H1 (cell line): ENCODE results near the gene ZFYVE1. TPM values are rescaled to one million over a fixed set of nuclear protein-coding genes. Genes with fewer than 3 reads are reported as not detected.

ENCODE experiments used
- CTCF ChIA-PET: fragments of 300-600 bp; sonication (Branson Sonifier 250); formaldehyde crosslinking; loops from one replicate; lab custom pipeline; 2021; ENCODE audit not compliant: partially characterized antibody; lab: Charles Lee
- POLR2A ChIA-PET: fragments of 300-600 bp; sonication (Branson Sonifier 250); formaldehyde crosslinking; loops from one replicate; lab custom pipeline; 2021; ENCODE audit warnings: inconsistent platforms; ENCODE audit not compliant: partially characterized antibody; lab: Charles Lee
- DNase-seq, 2 experiments: peaks; one replicate each; pipeline versions ENCODE4 v3.0.0 to v3.0.0-alpha.2; 2010 to 2022; ENCODE audit warnings: low spot score in 2 of 2, low read depth in 1 of 2, mixed read lengths in 1 of 2
- FAIRE-seq: peaks from 2 replicates; lab custom pipeline; 2011; peaks lifted over from hg19 to GRCh38; lab: Jason Lieb, UNC
- H2AFZ ChIP-seq: 2 replicates; pipeline ENCODE4 v1.8.1; 2012; ENCODE audit warnings: low read length, inconsistent platforms
- H2AK5ac ChIP-seq: 2 replicates; pipeline ENCODE4 v1.6.1; 2013; ENCODE audit warnings: low read depth, low read length
- H2BK120ac ChIP-seq: replicated peaks from 2 replicates; pipeline ENCODE3; 2013; ENCODE audit warnings: low read depth, low read length, inconsistent platforms
- H2BK12ac ChIP-seq: 2 replicates; pipeline ENCODE4 v1.6.1; 2013; ENCODE audit warnings: low read depth, low read length
- H2BK15ac ChIP-seq: 2 replicates; pipeline ENCODE4 v1.6.1; 2013; ENCODE audit warnings: low read length
- H2BK20ac ChIP-seq: 2 replicates; pipeline ENCODE4 v1.6.1; 2013; ENCODE audit warnings: low read length
- H2BK5ac ChIP-seq: 2 replicates; pipeline ENCODE4 v1.6.1; 2013; ENCODE audit warnings: low read depth, low read length
- H3K14ac ChIP-seq: 2 replicates; pipeline ENCODE4 v1.6.1; 2013; ENCODE audit warnings: inconsistent platforms; ENCODE audit not compliant: insufficient read length
- H3K18ac ChIP-seq: 2 replicates; pipeline ENCODE4 v1.6.1; 2013; ENCODE audit warnings: low read length; ENCODE audit errors: extremely low read depth
- H3K23ac ChIP-seq: 2 replicates; pipeline ENCODE4 v1.6.1; 2013; ENCODE audit warnings: inconsistent platforms; ENCODE audit not compliant: insufficient read length
- H3K23me2 ChIP-seq: 2 replicates; pipeline ENCODE4 v1.6.1; 2013; ENCODE audit warnings: low read depth, low read length
- H3K27ac ChIP-seq: 2 replicates; pipeline ENCODE4 v1.6.1; 2011; ENCODE audit warnings: low read depth, low read length, inconsistent platforms
- H3K27me3 ChIP-seq, 4 experiments: replicated peaks in 1 of 4; 1 replicate in 1 of 4; 2 replicates in 3 of 4; pipeline versions ENCODE4 v1.6.1 to v1.8.1; 2011 to 2013; ENCODE audit warnings: low read length in 3 of 4, mild to moderate bottlenecking in 3 of 4, inconsistent platforms in 2 of 4, mixed read lengths in 2 of 4, moderate library complexity in 1 of 4; ENCODE audit not compliant: control insufficient read depth in 3 of 4, insufficient read depth in 3 of 4; ENCODE audit errors: extremely low read depth in 1 of 4
- H3K36me3 ChIP-seq, 4 experiments: 2 replicates each; pipeline versions ENCODE4 v1.6.1 to v1.8.1; 2011 to 2013; ENCODE audit warnings: mild to moderate bottlenecking in 4 of 4, low read length in 3 of 4, moderate library complexity in 2 of 4, control low read depth in 1 of 4, inconsistent platforms in 1 of 4; ENCODE audit not compliant: insufficient read depth in 4 of 4, control insufficient read depth in 2 of 4
- H3K4ac ChIP-seq: replicated peaks from 2 replicates; pipeline ENCODE3; 2013; ENCODE audit warnings: low read length, low read depth, mixed read lengths, inconsistent platforms; ENCODE audit not compliant: insufficient read length
- H3K4me1 ChIP-seq, 4 experiments: replicated peaks in 1 of 4; 1 replicate in 1 of 4; 2 replicates in 3 of 4; pipeline versions ENCODE4 v1.6.1 to v1.8.1; 2011 to 2013; ENCODE audit warnings: low read length in 3 of 4, inconsistent platforms in 2 of 4, mixed read lengths in 1 of 4; ENCODE audit not compliant: insufficient read depth in 4 of 4, control insufficient read depth in 3 of 4
- H3K4me2 ChIP-seq, 2 experiments: 2 replicates each; pipeline versions ENCODE4 v1.6.1 to v1.8.1; 2011 to 2013; ENCODE audit warnings: low read depth in 2 of 2, low read length in 2 of 2, control low read depth in 1 of 2, inconsistent platforms in 1 of 2, mild to moderate bottlenecking in 1 of 2; ENCODE audit not compliant: insufficient read depth in 1 of 2
- H3K4me3 ChIP-seq, 4 experiments: fragments of 200-600, 300-600 bp in 1 of 4; sonication (generic), shearing (Covaris generic), sonication (Bioruptor Twin) in 1 of 4; 2 replicates each; pipeline versions ENCODE4 v1.5.1 to v1.8.1; 2011 to 2016; ENCODE audit warnings: low read length in 4 of 4, low read depth in 3 of 4, control low read depth in 2 of 4, inconsistent platforms in 2 of 4, mild to moderate bottlenecking in 2 of 4, mixed read lengths in 1 of 4, moderate library complexity in 1 of 4; ENCODE audit not compliant: insufficient read depth in 2 of 4; ENCODE audit errors: extremely low read depth in 1 of 4
- H3K56ac ChIP-seq: replicated peaks from 2 replicates; pipeline ENCODE3; 2013; ENCODE audit warnings: low read depth, mild to moderate bottlenecking, mixed read lengths, low read length, inconsistent platforms; ENCODE audit not compliant: insufficient read length
- H3K79me1 ChIP-seq: 2 replicates; pipeline ENCODE4 v1.6.1; 2013; ENCODE audit warnings: low read depth, low read length, control low read depth
- H3K79me2 ChIP-seq, 2 experiments: 2 replicates each; pipeline versions ENCODE4 v1.6.1 to v1.8.1; 2012 to 2013; ENCODE audit warnings: low read length in 2 of 2, mild to moderate bottlenecking in 2 of 2, inconsistent platforms in 1 of 2; ENCODE audit not compliant: insufficient read depth in 2 of 2, control insufficient read depth in 1 of 2
- H3K9ac ChIP-seq, 4 experiments: replicated peaks in 1 of 4; 1 replicate in 1 of 4; 2 replicates in 3 of 4; pipeline versions ENCODE4 v1.6.1 to v1.8.1; 2011 to 2013; ENCODE audit warnings: low read depth in 3 of 4, low read length in 3 of 4, control low read depth in 2 of 4, mild to moderate bottlenecking in 2 of 4, moderate library complexity in 2 of 4, inconsistent platforms in 1 of 4; ENCODE audit errors: extremely low read depth in 1 of 4
- H3K9me3 ChIP-seq, 2 experiments: 2 replicates each; pipeline versions ENCODE4 v1.6.1 to v1.8.1; 2012 to 2013; ENCODE audit warnings: mild to moderate bottlenecking in 2 of 2, moderate library complexity in 2 of 2, control low read depth in 1 of 2, inconsistent platforms in 1 of 2, low read depth in 1 of 2, low read length in 1 of 2, mixed read lengths in 1 of 2; ENCODE audit not compliant: insufficient read depth in 2 of 2
- H4K20me1 ChIP-seq, 2 experiments: replicated peaks in 1 of 2; 2 replicates each; pipeline versions ENCODE3 to v1.8.1; 2011 to 2013; ENCODE audit warnings: inconsistent platforms in 2 of 2, low read length in 2 of 2, mild to moderate bottlenecking in 1 of 2; ENCODE audit not compliant: insufficient read depth in 2 of 2, control insufficient read depth in 1 of 2
- H4K5ac ChIP-seq: 2 replicates; pipeline ENCODE4 v1.6.1; 2013; ENCODE audit warnings: low read length, low read depth, mixed read lengths, inconsistent platforms; ENCODE audit not compliant: insufficient read length
- H4K8ac ChIP-seq: 2 replicates; pipeline ENCODE4 v1.8.0; 2013; ENCODE audit warnings: mild to moderate bottlenecking, moderate library complexity, low read length, inconsistent platforms; ENCODE audit not compliant: insufficient read depth; ENCODE audit errors: extremely low read depth
- H4K91ac ChIP-seq: replicated peaks from 2 replicates; pipeline ENCODE3; 2013; ENCODE audit warnings: low read length, mixed read lengths, inconsistent platforms; ENCODE audit not compliant: insufficient read length
- NANOG ChIP-seq: IDR thresholded peaks from 2 replicates; pipeline ENCODE4 v1.6.1; 2011; ENCODE audit warnings: low read length, low read depth, mild to moderate bottlenecking, inconsistent platforms; ENCODE audit not compliant: insufficient read depth, poor library complexity, severe bottlenecking
- NRF1 ChIP-seq: IDR thresholded peaks from 2 replicates; pipeline ENCODE4 v1.6.1; 2011; ENCODE audit warnings: mild to moderate bottlenecking, low read depth, low read length, improper control_type of control experiment
- RFX5 ChIP-seq: IDR thresholded peaks from 2 replicates; pipeline ENCODE4 v1.6.1; 2011; ENCODE audit warnings: low read depth, low read length, improper control_type of control experiment, borderline replicate concordance
- SRF ChIP-seq: IDR thresholded peaks from 2 replicates; pipeline ENCODE4 v1.6.1; 2011; ENCODE audit warnings: mild to moderate bottlenecking, low read depth, low read length, moderate library complexity
- WGBS, 2 experiments: shearing (Covaris generic) in 1 of 2; methylation state at CpG; one replicate each; pipeline versions ENCODE4 v1.1.6 to v1.1.7; 2013 to 2015; ENCODE audit warnings: low lambda C conversion rate in 2 of 2, mixed read lengths in 2 of 2, inconsistent platforms in 1 of 2, low coverage in 1 of 2, missing lambda C conversion rate in 1 of 2; ENCODE audit not compliant: insufficient replicate concordance in 2 of 2, insufficient coverage in 1 of 2, insufficient read length in 1 of 2; ENCODE audit errors: extremely low coverage in 1 of 2, missing lambda C conversion rate in 1 of 2; 5-methylcytosine and 5-hydroxymethylcytosine counted together
- polyA plus RNA-seq, 7 experiments: library from polyadenylated mRNA; depleted of rRNA in 3 of 7; stranded (reverse) in 5 of 7; unstranded in 2 of 7; fragments of >200 nt in 5 of 7; fragments of 200-250 nt in 2 of 7; gene quantifications; 1 replicate in 5 of 7; 2 replicates in 1 of 7; 4 replicates in 1 of 7; pipeline versions ENCODE4 v1.2.1 to v1.2.3, GENCODE V29; 2011 to 2013; ENCODE audit warnings: missing spikeins in 2 of 7, mixed read lengths in 2 of 7
- total RNA-seq: library from RNA; stranded (reverse); fragmentation: NEBNext Ultra II Directional; extraction: Animal tissue kit (Norgen Biotek cat#: 25700); gene quantifications from 2 replicates; pipeline ENCODE4 v1.2.1, GENCODE V29; 2021

ZFYVE1 gene
- total and polyA plus RNA-seq, 2 of the 8 experiments (the other 6 are each of a cell fraction or from before 2014, with no cell fraction given) = 9.8 to 12.5 TPM

DNA sequence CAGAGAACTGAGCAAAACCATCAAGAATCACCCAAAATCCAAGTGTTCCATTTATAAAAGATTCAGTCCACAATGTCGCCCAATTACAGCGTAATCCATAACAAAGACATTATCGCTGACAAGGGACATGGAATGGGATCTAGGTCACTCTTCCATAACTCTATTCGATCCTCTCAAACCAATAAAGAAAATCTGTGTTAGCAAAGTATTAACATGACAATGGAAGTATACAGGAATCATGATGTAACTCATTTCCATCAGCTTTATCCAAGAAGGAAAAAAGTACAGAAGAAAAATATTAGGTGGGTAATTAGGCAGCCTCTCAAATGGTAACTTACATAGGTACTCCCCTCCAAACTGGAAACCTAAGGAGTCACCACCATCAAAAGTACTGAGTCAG lies 4.9 kb downstream of the ZFYVE1 start:
- H2AFZ ChIP-seq = no peak overlapping the region
- no peak overlapping the region for H3K4me3 ChIP-seq
- CTCF ChIA-PET = interaction anchor here (1.2 to 1.3 kb wide), 2 partner anchors 9 to 36 kb away, joined by 3 to 4 read pairs; partner anchors contain the start of gene RBM25
- FAIRE-seq (no peak), DNase-seq (no peak)
- H2BK120ac ChIP-seq = no peak overlapping the region
- no peak overlapping the region for H4K5ac ChIP-seq
- H3K23me2 ChIP-seq = no peaks in the 10 kb centered on the region
- no peak overlapping the region for H3K23ac ChIP-seq
- H3K56ac ChIP-seq = no peak overlapping the region
- H3K4ac ChIP-seq = no peak overlapping the region
- no peak overlapping the region for H2BK15ac ChIP-seq
- WGBS, 2 experiments = 90% methylated on average over 4 of the region's 4 CpGs; no CpG with 5 or more reads in 1 of the 2 experiments
- peaks cover 0 to 18% (median 6%) of the 10 kb centered on the region in 4 experiments; a peak in 5 of 8 replicates for H3K36me3 ChIP-seq
- H2BK5ac ChIP-seq = no peak overlapping the region
- no peak overlapping the region for H3K14ac ChIP-seq
- H4K8ac ChIP-seq = no peak overlapping the region
- H3K27ac ChIP-seq = no peak overlapping the region
- H3K9me3 ChIP-seq = no peaks in the 10 kb centered on the region
- TF ChIP-seq NANOG (no peak), NRF1 (no peak), RFX5 (no peak), SRF (no peak)
- TF ChIP-seq, all 59 proteins: peak for 0
- Histone ChIP-seq H4K91ac (no peak overlapping the region), H3K4me2 (no peak overlapping the region), H3K9ac (no peak overlapping the region), H3K18ac (no peak overlapping the region), H3K4me1 (no peaks in the 10 kb centered on the region; a peak in 1 of 7 replicates), H3K27me3 (no peaks in the 10 kb centered on the region), H2AK5ac (no peak overlapping the region), H2BK12ac (no peak overlapping the region), H3K79me2 (peaks cover 0 to 11% of the 10 kb centered on the region in 2 experiments; a peak in 3 of 4 replicates), H4K20me1 (no peaks in the 10 kb centered on the region), H3K79me1 (peaks cover 2% of the 10 kb centered on the region; the same call in 1 of the 2 replicates), H2BK20ac (no peak overlapping the region)
- POLR2A ChIA-PET = no interaction called here
